Activated CD8-positive, alpha-beta T cell treated with anti-CD3 and anti-CD28 coated beads for 36 hours (primary cell): ENCODE data around the gene FKBP5. TPM values are rescaled to one million over a fixed set of nuclear protein-coding genes. Genes with fewer than 3 reads are reported as not detected.

Experiments
- ATAC-seq: fragments of 200-7000 bp; cut with Tn5 transposase; one replicate; pipeline ENCODE4 v1.10.0; 2021; ENCODE audit warnings: mild to moderate bottlenecking, moderate library complexity
- CTCF ChIA-PET: fragments of 350-600 bp; sonication (Branson Sonifier 250); formaldehyde crosslinking; loops from one replicate; lab custom pipeline; 2021; ENCODE audit warnings: antibody characterized with exemption; lab: Charles Lee
- POLR2A ChIA-PET: fragments of 350-600 bp; sonication (Branson Sonifier 250); formaldehyde crosslinking; loops from one replicate; lab custom pipeline; 2021; ENCODE audit warnings: antibody characterized with exemption; lab: Charles Lee
- DNase-seq: peaks from one replicate; pipeline ENCODE4 v3.0.0-alpha.2; 2020
- H3K27ac Mint-ChIP-seq: one replicate; pipeline ENCODE4 v1.8.0; 2021; ENCODE audit warnings: mild to moderate bottlenecking, mixed read lengths
- H3K27me3 Mint-ChIP-seq: one replicate; pipeline ENCODE4 v1.8.0; 2021; ENCODE audit warnings: mixed read lengths
- H3K36me3 Mint-ChIP-seq: one replicate; pipeline ENCODE4 v1.8.0; 2021; ENCODE audit warnings: low read depth, mixed read lengths
- H3K4me1 Mint-ChIP-seq: one replicate; pipeline ENCODE4 v1.8.0; 2021; ENCODE audit warnings: low read depth, mixed read lengths
- H3K4me3 Mint-ChIP-seq: one replicate; pipeline ENCODE4 v1.8.0; 2021; ENCODE audit warnings: mild to moderate bottlenecking, moderate library complexity, mixed read lengths
- H3K9me3 Mint-ChIP-seq: one replicate; pipeline ENCODE4 v1.8.0; 2021; ENCODE audit warnings: mixed read lengths
- intact Hi-C: fragments of 100-400 bp; cut with micrococcal nuclease; formaldehyde crosslinking; loops from one replicate; pipeline ENCODE4 v1.10.0; 2022
- total RNA-seq, 2 experiments: library from RNA; stranded (reverse); gene quantifications; one replicate each; pipeline ENCODE4 v1.2.3, GENCODE V29; 2021
- TF ChIP-seq, protein P1 (sequence below): fragments of 200-600 bp; IDR thresholded peaks from one replicate; pipeline ENCODE4 v1.8.0; 2022; ENCODE audit warnings: antibody characterized with exemption, mild to moderate bottlenecking

FKBP5 gene
- total RNA-seq, 2 experiments from 2014 or later = 90.6 to 93.4 TPM

DNA sequence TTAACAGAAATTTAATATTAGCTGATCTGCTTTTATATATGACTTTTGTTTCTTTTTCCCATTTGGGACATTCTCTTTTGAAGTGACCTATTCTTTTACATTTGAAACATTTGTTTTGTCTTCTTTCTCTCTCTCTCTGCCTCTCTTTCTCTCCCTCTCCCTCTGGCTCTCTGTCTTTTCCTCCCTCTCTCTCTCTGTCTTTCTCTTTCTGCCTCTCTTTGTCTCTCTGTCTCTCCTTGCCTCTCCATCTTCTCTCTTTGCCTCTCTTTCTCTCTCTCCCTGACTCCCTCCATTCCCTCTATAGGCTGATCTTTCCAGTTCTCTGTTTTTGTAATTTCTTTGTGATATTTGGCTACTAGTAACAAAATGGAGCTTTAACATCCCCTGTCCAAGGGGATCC is 124.0 kb downstream of the FKBP5 start:
- TF ChIP-seq, protein P1, sequence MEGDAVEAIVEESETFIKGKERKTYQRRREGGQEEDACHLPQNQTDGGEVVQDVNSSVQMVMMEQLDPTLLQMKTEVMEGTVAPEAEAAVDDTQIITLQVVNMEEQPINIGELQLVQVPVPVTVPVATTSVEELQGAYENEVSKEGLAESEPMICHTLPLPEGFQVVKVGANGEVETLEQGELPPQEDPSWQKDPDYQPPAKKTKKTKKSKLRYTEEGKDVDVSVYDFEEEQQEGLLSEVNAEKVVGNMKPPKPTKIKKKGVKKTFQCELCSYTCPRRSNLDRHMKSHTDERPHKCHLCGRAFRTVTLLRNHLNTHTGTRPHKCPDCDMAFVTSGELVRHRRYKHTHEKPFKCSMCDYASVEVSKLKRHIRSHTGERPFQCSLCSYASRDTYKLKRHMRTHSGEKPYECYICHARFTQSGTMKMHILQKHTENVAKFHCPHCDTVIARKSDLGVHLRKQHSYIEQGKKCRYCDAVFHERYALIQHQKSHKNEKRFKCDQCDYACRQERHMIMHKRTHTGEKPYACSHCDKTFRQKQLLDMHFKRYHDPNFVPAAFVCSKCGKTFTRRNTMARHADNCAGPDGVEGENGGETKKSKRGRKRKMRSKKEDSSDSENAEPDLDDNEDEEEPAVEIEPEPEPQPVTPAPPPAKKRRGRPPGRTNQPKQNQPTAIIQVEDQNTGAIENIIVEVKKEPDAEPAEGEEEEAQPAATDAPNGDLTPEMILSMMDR = no peak
- no peak overlapping the region for H3K27ac Mint-ChIP-seq
- no peaks in the 10 kb centered on the region for H3K36me3 Mint-ChIP-seq
- no peaks in the 10 kb centered on the region for H3K27me3 Mint-ChIP-seq
- peaks cover 4% of the 10 kb centered on the region for H3K9me3 Mint-ChIP-seq
- intact Hi-C loops = no loop called here
- ATAC-seq (no peak), DNase-seq (no peak)
- ChIA-PET CTCF (interaction anchor here (0.7 to 5.6 kb wide), 3 partner anchors 11 to 172 kb away, joined by 3 to 40 read pairs (median 5); partner anchors contain the start of gene ARMC12), POLR2A (no interaction called here)
- no peak overlapping the region for H3K4me3 Mint-ChIP-seq
- peaks cover 7% of the 10 kb centered on the region for H3K4me1 Mint-ChIP-seq

DNA sequence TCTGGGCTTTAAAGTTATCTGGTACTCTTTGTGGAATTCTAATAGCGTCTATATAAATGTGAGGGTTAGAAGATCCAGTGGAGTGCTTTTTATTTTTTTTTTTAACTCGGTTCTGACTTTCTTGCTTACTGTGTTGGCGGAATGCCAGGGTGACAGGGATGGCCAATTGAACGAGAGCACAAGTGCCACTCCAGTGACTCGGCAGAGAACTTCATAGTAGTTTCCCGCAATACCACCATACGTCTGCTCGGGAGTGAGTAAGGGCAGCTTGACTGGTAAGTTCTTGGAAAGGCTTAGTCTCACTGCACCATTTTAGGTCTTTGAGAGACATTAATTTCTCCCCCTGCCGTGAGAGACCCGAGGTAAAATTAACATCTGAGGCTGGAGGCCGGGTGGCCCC is 126.7 kb downstream of the FKBP5 start:
- no peaks in the 10 kb centered on the region for H3K27me3 Mint-ChIP-seq
- ChIA-PET POLR2A (no interaction called here), CTCF (interaction anchor here (0.7 to 5.6 kb wide), 3 partner anchors 10 to 175 kb away, joined by 3 to 40 read pairs (median 23); partner anchors contain the start of gene ARMC12)
- peaks cover 4% of the 10 kb centered on the region for H3K9me3 Mint-ChIP-seq
- ATAC-seq = no peak
- no peak overlapping the region for H3K27ac Mint-ChIP-seq
- no peak overlapping the region for H3K4me3 Mint-ChIP-seq
- H3K4me1 Mint-ChIP-seq = peaks cover 7% of the 10 kb centered on the region
- no peak for DNase-seq
- no peaks in the 10 kb centered on the region for H3K36me3 Mint-ChIP-seq
- intact Hi-C loops = no loop called here
- TF ChIP-seq, protein P1 = no peak

DNA sequence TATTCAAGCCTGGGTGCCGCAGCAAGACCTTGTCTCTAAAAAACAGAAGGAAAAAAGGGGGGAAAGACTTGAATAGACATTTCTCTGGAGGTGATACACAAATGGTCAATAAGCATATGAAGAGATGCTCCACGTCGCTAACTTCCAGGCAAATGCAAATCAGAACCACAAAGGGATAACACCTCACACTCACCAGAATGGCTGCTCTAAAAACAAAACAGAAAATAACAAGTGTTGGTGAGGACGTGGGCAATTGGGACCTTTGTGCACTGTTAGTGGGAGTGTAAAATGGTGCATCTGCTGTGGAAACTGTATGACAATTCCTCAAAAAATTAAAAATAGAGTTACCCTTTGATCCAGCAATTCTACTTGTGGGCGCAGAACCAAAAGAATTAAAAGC is 127.6 kb downstream of the FKBP5 start:
- no peak overlapping the region for H3K4me3 Mint-ChIP-seq
- ChIA-PET CTCF (interaction anchor here (1.3 to 5.6 kb wide), 3 partner anchors 9 to 176 kb away, joined by 5 to 40 read pairs (median 23); partner anchors contain the start of gene ARMC12), POLR2A (no interaction called here)
- no peak overlapping the region for H3K27ac Mint-ChIP-seq
- no peak for DNase-seq
- H3K27me3 Mint-ChIP-seq = no peaks in the 10 kb centered on the region
- intact Hi-C loops = no loop called here
- H3K4me1 Mint-ChIP-seq = no peaks in the 10 kb centered on the region
- no peaks in the 10 kb centered on the region for H3K9me3 Mint-ChIP-seq
- TF ChIP-seq, protein P1 = no peak
- no peaks in the 10 kb centered on the region for H3K36me3 Mint-ChIP-seq
- ATAC-seq = no peak

DNA sequence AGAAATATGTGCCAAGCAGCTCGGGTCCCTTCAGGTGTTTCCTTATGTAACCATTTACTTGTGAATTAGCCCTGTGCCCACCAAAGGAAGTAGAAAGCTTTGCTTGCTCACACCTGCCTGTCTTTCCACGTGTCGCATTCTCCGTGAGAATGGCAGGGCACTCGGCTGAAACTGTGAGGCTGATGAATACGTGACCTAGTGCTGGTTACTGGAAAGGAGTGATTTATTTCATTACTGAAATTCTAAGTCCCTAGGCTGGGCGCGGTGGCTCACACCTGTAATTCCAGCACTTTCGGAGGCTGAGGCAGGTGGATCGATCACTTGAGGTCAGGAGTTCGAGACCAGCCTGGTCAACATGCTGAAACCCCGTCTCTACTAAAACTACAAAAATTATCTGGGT is 130.1 kb downstream of the FKBP5 start:
- Mint-ChIP-seq H3K4me3 (no peak overlapping the region), H3K9me3 (no peaks in the 10 kb centered on the region), H3K27me3 (no peaks in the 10 kb centered on the region), H3K4me1 (no peaks in the 10 kb centered on the region), H3K27ac (no peak overlapping the region), H3K36me3 (no peaks in the 10 kb centered on the region)
- intact Hi-C loops = no loop called here
- POLR2A ChIA-PET = no interaction called here
- ATAC-seq = no peak
- CTCF ChIA-PET = interaction anchor here (1.3 to 1.7 kb wide), 3 partner anchors 35 to 179 kb away, joined by 4 to 8 read pairs (median 5); no protein-coding TSS in a partner anchor
- TF ChIP-seq, protein P1 = no peak
- DNase-seq = no peak

DNA sequence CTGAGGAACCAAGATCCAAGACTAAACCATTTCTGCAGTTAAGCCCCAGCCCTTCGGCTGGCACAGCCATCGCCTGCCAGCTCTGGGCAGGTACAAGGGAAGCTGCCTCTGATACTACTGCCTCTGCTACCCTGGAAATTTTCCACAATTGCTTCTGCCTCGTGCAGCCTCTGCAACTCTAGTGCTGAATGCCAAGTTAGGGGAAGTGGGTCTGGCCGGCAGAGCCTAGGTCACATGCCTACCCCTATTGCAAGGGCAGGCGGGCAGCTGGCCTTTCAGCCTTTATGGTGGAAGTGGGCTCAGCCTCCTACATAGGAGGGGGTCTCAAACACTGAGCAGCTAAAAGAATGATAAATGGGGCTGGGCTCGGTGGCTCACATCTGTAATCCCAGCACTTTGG is 131.5 kb downstream of the FKBP5 start:
- TF ChIP-seq, protein P1 = no peak
- Mint-ChIP-seq H3K4me3 (no peak overlapping the region), H3K27me3 (no peaks in the 10 kb centered on the region), H3K9me3 (no peaks in the 10 kb centered on the region), H3K36me3 (no peaks in the 10 kb centered on the region), H3K4me1 (peaks cover 3% of the 10 kb centered on the region), H3K27ac (no peak overlapping the region)
- DNase-seq = no peak
- ChIA-PET POLR2A (no interaction called here), CTCF (interaction anchor here (1.7 kb wide), 1 partner anchor 180 kb away, joined by 7 read pairs; the partner anchor contains the start of gene ARMC12)
- intact Hi-C loops = no loop called here
- no peak for ATAC-seq
